ENCODE data around the gene TRPC3.
"Not testable (repeated sequence)": the region's sequence is repeated elsewhere in the genome, so short reads cannot be mapped to it uniquely, and the experiment has no call there.

The TRPC3 gene

DNA sequence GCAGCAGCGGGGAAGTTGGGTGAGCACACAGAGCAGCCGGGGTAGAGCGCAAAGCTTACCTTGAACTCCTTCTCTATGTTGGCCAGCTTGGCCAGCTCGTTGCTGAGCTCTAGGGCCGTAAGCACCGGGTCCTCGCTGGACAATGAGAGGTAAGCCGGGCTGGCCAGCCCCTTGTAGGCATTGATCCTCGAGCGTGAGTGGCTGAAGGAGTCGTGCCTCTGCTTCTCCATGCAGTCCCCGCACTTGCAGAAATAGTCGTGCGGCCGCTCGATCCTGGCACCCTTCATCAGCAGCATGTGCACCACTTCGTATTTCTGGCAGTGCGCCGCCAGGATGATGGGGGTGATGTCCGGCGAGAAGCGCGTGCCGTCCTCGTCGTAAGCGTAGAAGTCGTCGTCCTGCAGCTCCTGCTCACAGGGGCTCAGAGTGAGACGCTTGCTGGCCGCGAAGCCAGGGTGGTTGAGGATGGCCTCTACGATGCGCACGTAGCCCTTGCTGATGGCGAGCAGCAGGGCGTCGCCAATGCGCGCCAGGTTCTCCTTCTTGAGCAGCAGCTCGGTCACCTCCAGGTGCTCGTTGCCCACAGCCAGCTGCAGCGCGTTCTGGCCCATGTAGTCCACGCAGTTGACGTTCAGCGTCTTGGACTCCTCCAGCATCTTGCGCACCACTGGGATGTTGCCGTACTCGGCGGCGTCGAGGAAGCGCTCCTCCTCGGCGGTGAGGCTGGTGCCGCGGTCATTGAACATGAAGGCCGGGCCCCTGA, 19.5 kb downstream of the TRPC3 start:
- DNase-seq (ENCODE audit: extremely low read depth, low read depth): no peak
- TF ChIP-seq, protein P1, sequence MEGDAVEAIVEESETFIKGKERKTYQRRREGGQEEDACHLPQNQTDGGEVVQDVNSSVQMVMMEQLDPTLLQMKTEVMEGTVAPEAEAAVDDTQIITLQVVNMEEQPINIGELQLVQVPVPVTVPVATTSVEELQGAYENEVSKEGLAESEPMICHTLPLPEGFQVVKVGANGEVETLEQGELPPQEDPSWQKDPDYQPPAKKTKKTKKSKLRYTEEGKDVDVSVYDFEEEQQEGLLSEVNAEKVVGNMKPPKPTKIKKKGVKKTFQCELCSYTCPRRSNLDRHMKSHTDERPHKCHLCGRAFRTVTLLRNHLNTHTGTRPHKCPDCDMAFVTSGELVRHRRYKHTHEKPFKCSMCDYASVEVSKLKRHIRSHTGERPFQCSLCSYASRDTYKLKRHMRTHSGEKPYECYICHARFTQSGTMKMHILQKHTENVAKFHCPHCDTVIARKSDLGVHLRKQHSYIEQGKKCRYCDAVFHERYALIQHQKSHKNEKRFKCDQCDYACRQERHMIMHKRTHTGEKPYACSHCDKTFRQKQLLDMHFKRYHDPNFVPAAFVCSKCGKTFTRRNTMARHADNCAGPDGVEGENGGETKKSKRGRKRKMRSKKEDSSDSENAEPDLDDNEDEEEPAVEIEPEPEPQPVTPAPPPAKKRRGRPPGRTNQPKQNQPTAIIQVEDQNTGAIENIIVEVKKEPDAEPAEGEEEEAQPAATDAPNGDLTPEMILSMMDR (IDR thresholded peaks at IDR 0.05; ENCODE audit: low read depth, low read length): no peak

DNA sequence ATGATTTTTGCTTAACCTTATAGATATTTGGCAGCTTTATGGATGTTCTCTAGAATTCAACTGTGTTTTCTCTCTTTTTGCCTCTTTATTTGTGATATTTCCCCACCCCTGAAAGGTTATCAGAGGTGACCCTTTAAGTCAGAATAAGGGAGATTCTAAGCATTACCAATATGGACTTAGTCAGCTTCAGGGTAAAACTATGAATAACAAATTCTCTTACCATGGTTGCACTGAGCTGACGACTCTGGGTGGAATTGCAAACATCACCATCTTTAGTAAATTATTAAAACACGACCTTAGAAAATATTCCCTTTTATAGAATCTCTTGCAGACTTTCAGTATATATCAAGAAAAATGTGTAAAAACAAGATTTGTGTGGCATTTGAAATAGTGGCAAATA, 21.6 kb downstream of the TRPC3 start:
- no peak for DNase-seq (ENCODE audit: extremely low read depth, low read depth)
- TF ChIP-seq, protein P1 (IDR thresholded peaks at IDR 0.05; ENCODE audit: low read depth, low read length): no peak

DNA sequence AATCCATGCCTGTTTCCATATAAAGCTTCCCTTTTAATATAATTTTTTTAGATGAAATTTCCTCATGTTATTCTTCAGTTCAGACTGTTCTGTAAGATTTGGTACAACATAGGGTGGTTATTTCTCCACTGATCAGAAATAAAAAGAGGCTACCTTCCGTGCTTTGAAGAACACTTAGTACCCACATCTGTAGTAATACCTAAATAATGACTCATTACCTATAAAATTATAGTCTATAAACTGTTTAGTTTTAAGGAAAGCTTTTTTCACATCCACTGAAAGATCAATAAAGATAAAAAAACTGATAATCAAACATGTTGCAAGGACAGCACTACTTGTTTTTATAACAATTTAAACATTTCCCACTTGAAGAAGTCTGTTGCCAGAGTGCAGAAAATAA, 23.9 kb downstream of the TRPC3 start:
- DNase-seq (ENCODE audit: extremely low read depth, low read depth): no peak
- TF ChIP-seq, protein P1 (IDR thresholded peaks at IDR 0.05; ENCODE audit: low read depth, low read length): no peak

DNA sequence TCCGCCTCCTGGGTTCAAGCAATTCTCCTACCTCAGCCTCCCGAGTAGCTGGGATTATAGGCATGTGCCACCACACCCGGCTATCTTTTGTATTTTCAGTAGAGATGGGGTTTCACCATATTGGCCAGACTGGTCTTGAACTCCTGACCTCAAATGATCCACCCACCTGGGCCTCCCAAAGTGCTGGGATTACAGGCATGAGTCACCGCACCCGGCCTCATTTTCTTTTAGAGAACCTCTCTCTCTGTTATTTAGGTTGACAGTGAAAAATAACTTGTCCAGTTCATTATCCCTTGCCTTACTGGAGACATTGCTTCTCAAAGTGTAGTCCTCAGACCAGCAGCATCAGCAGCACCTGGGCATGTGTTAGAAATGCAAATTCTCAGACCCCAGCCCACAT, 25.4 kb downstream of the TRPC3 start:
- DNase-seq (ENCODE audit: extremely low read depth, low read depth): not testable (repeated sequence)

DNA sequence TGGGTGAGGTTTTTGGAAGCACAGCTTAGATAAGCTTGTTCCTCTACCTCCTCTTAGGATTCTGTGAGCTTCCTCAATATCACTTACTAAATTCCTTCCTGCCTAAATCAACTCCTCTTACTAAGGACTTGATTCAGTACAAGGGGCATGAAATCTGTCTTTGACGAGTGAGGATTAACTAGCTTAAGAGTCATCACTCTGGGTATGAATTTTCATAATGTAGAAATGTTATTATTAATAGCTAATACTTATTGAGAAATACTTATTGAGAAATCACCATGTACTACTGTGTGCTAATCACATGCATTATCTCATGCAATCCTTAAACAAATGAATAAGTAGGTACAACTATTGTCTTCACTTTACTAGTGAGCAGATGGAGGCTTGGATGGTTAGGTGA, 28.6 kb downstream of the TRPC3 start:
- TF ChIP-seq, protein P1 (IDR thresholded peaks at IDR 0.05; ENCODE audit: low read depth, low read length): no peak

DNA sequence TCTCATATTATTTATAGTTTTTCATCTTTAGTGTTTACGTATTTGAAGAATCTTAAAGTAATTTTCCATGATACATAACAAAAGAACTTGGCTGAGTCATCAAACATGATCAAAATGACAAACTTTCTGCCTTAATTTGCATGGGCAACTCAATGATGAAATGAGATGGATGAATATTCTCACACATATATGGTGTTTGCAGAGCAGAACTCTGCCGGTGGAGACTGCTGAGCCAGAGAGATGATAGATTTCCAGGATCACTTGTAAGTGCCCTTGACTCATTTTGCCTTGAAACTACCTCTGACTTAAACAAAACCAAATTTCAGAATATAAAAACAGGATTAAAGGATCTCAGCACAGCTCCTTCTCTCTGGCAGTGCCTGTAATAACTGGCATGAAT, 38.2 kb downstream of the TRPC3 start:
- TF ChIP-seq, protein P1 (IDR thresholded peaks at IDR 0.05; ENCODE audit: low read depth, low read length): no peak
- no peak for DNase-seq (ENCODE audit: extremely low read depth, low read depth)

More for the DNA sequence above, 28.6 kb downstream of the TRPC3 start:
- DNase-seq (ENCODE audit: extremely low read depth, low read depth): no peak

DNA sequence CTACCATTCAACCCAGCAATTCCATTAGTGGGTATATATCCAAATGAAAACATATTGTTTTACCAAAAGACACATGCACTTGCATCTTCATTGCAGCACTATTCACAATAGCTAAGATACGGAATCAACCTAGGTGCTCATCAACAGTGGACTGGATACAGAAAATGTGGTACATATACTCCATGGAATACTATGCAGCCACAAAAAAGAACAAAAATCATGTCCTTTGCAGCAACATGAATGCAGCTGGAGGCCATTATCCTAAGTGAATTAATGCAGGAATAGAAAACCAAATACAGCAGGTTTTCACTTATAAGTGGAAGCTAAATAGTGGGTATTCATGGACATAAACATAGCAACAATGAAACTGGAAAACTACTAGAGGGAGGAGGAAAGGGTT, 43.5 kb downstream of the TRPC3 start:
- DNase-seq (ENCODE audit: extremely low read depth, low read depth): no peak

More for the DNA sequence above, 43.5 kb downstream of the TRPC3 start:
- TF ChIP-seq, protein P1 (IDR thresholded peaks at IDR 0.05; ENCODE audit: low read depth, low read length): no peak
